Left lung (tissue), 10 donors: ENCODE measurements around the gene LIN9. TPM values are rescaled to one million over a fixed set of nuclear protein-coding genes. Genes with fewer than 3 reads are reported as not detected.

Experiments
- ATAC-seq: fragments of 200-7000 bp; cut with Tn5 transposase; one replicate; pipeline ENCODE4 v1.9.1; 2020; ENCODE audit warnings: moderate library complexity
- DNase-seq, 4 donors: peaks; one replicate each; pipeline ENCODE4 v3.0.0-alpha.2; 2013 to 2020
- H3K27ac ChIP-seq, 2 donors: fragments of 200-600 bp; sonication (generic) in 1 of 2; one replicate each; pipeline versions ENCODE4 v1.5.0 to v1.8.0; 2020 to 2021
- H3K27me3 ChIP-seq, 2 donors: fragments of 200-600 bp; sonication (generic) in 1 of 2; one replicate each; pipeline versions ENCODE4 v1.5.0 to v1.8.0; 2020 to 2021
- H3K36me3 ChIP-seq, 2 donors: fragments of 200-600 bp; sonication (generic) in 1 of 2; one replicate each; pipeline versions ENCODE4 v1.5.0 to v1.8.0; 2020 to 2021
- H3K4me1 ChIP-seq, 2 donors: fragments of 200-600 bp; one replicate each; pipeline ENCODE4 v1.8.0; 2021
- H3K4me3 ChIP-seq, 2 donors: fragments of 200-600 bp; sonication (generic) in 1 of 2; one replicate each; pipeline versions ENCODE4 v1.5.0 to v1.8.0; 2020 to 2021; ENCODE audit warnings: mild to moderate bottlenecking in 1 of 2
- H3K9me3 ChIP-seq, 2 donors: fragments of 200-600 bp; sonication (generic) in 1 of 2; one replicate each; pipeline versions ENCODE4 v1.5.0 to v1.8.0; 2020 to 2021
- intact Hi-C, 2 donors: fragments of 100-400 bp; cut with DNase I; formaldehyde crosslinking; loops; one replicate each; pipeline versions ENCODE4 v1.11.2 to v1.14.2; 2022
- polyA plus RNA-seq, 6 donors: library from polyadenylated mRNA; unstranded; fragments of 120-200 nt; gene quantifications; one replicate each; pipeline ENCODE4 v1.2.1, GENCODE V29; 2013; ENCODE audit not compliant: insufficient read length in 6 of 6
- total RNA-seq, 2 donors: library from RNA; stranded (reverse); fragmentation: NEBNext Ultra II Directional; extraction: Animal tissue kit (Norgen Biotek cat#: 25700); gene quantifications; one replicate each; pipeline ENCODE4 v1.2.1, GENCODE V29; 2021
- TF ChIP-seq, protein P1 (sequence below), 2 donors: fragments of 200-600 bp; sonication (generic) in 1 of 2; IDR thresholded peaks; one replicate each; pipeline versions ENCODE4 v1.5.0 to v1.8.0; 2021; ENCODE audit warnings: antibody characterized with exemption in 2 of 2
- donor health status: DM: no; HTN: yes; CAD: no.
- donor health status: DM: no; HTN: no; CAD: no.

Gene LIN9
- total and polyA plus RNA-seq, 8 donors: 3.7 to 14.7 (median 11.5) TPM

DNA sequence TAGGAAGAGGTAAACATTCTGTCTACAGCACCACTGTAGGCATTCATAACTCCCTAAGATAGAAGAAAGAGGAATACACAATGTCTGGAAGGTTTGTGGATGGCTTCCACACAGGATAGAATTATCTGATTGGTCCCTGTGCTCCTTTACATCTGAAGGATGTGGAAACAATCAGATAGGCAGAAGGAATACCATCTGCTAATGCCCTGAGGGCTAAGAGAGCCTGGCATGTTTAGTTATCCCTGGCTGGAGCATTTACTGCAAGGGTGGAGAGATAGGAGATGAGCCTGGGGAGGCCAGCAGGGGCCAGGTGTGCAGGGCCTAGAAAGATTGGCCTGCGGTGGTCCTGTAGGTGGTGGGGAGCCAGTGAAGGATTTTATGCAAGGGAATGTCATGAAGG, 113.8 kb downstream of the LIN9 start:
- Histone ChIP-seq H3K9me3 (no peaks in the 10 kb centered on the region), H3K36me3 (no peaks in the 10 kb centered on the region), H3K4me3 (no peak overlapping the region), H3K27me3 (no peaks in the 10 kb centered on the region), H3K27ac (no peak overlapping the region), H3K4me1 (no peaks in the 10 kb centered on the region)
- TF ChIP-seq, protein P1, sequence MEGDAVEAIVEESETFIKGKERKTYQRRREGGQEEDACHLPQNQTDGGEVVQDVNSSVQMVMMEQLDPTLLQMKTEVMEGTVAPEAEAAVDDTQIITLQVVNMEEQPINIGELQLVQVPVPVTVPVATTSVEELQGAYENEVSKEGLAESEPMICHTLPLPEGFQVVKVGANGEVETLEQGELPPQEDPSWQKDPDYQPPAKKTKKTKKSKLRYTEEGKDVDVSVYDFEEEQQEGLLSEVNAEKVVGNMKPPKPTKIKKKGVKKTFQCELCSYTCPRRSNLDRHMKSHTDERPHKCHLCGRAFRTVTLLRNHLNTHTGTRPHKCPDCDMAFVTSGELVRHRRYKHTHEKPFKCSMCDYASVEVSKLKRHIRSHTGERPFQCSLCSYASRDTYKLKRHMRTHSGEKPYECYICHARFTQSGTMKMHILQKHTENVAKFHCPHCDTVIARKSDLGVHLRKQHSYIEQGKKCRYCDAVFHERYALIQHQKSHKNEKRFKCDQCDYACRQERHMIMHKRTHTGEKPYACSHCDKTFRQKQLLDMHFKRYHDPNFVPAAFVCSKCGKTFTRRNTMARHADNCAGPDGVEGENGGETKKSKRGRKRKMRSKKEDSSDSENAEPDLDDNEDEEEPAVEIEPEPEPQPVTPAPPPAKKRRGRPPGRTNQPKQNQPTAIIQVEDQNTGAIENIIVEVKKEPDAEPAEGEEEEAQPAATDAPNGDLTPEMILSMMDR (IDR thresholded peaks at IDR 0.05): no peak
- no peak for ATAC-seq
- intact Hi-C loops: loop anchor here in 1 of 2 donors (5.0 kb wide), 1 partner anchor 68 kb away; no protein-coding TSS in a partner anchor
- no peak for DNase-seq

- intact Hi-C loops: no loop called here
- no peak for ATAC-seq
Observed at GRCh38 chr1:226187380-226187779, 121.6 kb downstream of the LIN9 start.

GRCh38 chr1:226187019-226187322, 122.0 kb downstream of the LIN9 start:
- Histone ChIP-seq H3K4me1 (peaks cover 8 to 42% of the 10 kb centered on the region in 2 donors), H3K9me3 (no peaks in the 10 kb centered on the region), H3K27ac (peak overlapping the region; percentile 91 to 93), H3K27me3 (no peaks in the 10 kb centered on the region), H3K4me3 (peak overlapping the region; percentile 74 to 90), H3K36me3 (no peaks in the 10 kb centered on the region)
- intact Hi-C loops: no loop called here
- TF ChIP-seq, protein P1 (IDR thresholded peaks at IDR 0.05): no peak
- DNase-seq (no peak), ATAC-seq (no peak)

More at GRCh38 chr1:226187380-226187779, 121.6 kb downstream of the LIN9 start:
- Histone ChIP-seq H3K27me3 (no peaks in the 10 kb centered on the region), H3K9me3 (no peaks in the 10 kb centered on the region), H3K4me1 (peaks cover 4 to 38% of the 10 kb centered on the region in 2 donors), H3K36me3 (no peaks in the 10 kb centered on the region), H3K27ac (peak overlapping the region in 1 of 2 donors; percentile 91), H3K4me3 (peak overlapping the region in 1 of 2 donors; percentile 90)
- no peak for DNase-seq
- TF ChIP-seq, protein P1 (IDR thresholded peaks at IDR 0.05): no peak

DNA sequence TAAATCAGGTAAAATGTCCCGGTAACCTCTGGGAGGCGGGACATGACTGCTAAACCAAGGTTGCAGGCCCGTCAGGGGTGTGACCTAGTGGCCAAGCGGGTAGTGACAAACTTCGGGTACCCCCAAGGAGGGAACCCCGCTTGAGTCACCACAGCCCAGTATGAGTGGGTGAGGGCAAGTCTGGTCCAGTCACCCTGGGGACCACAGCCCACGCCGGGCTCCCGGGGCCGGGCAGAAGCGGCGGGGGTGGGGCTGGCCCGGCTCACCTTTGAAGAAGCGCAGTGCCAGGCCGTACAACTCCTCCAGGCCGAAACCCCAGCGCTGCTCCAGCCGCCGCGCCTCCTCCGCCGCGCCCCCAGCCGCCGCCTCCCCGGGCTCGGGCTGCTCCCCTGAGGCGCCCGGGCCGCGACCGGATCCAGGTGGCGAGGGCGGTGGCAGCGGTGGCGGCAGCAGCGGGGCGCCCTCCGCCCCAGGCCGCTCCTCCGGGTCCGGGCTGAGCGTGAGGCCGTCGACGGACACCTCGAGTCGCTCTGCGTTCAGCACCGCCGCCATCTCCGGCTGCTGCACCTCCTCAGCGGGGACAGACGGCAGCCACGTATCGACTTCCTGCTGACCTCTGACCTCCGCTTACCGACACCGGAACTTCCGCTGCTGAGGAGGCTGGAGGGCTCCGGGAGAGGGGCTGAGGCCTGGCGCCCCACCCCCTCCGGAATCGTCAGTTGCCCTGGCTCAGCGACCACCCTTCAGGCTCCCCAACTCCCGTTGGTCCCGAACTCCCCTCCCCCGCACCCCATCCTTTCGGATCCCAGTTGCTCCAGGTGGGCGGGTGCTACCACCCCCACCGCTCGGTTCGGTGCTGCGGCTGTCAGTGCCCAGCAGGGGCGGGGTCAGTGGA, 122.6 kb downstream of the LIN9 start, which contains the start of gene ACBD3:
Gene ACBD3, minus strand, starts transcription at position 618 of the 895 bp plus-strand sequence. Its CDS starts 66 bp downstream, at position 552.
- peaks cover 14 to 48% of the 10 kb centered on the region in 2 donors for H3K4me1 ChIP-seq
- H3K27ac ChIP-seq: peak within 1 kb of the TSS; percentile 91 to 93
- no peaks in the 10 kb centered on the region for H3K36me3 ChIP-seq
- H3K9me3 ChIP-seq: no peaks in the 10 kb centered on the region
- H3K27me3 ChIP-seq: no peaks in the 10 kb centered on the region
- intact Hi-C loops: no loop called here
- TF ChIP-seq, protein P1 (IDR thresholded peaks at IDR 0.05): no peak
- ATAC-seq (peak; percentile 95), DNase-seq (peak; percentile 91 to 95 (median 94))
- H3K4me3 ChIP-seq: peak within 1 kb of the TSS; percentile 74 to 90
